HepG2 (cell line): ENCODE data around the gene VPS54. TPM values are rescaled to one million over a fixed set of nuclear protein-coding genes. Genes with fewer than 3 reads are reported as not detected.

ENCODE experiments used
- ARID2 ChIP-seq: sonication (generic); formaldehyde crosslinking; IDR thresholded peaks from 2 replicates; pipeline ENCODE4 v1.8.1; 2022; ENCODE audit warnings: mild to moderate bottlenecking, missing genetic modification reagents, borderline replicate concordance
- DBP ChIP-seq: sonication (generic); formaldehyde crosslinking; IDR thresholded peaks from 2 replicates; pipeline ENCODE4 v1.4.0; 2020; ENCODE audit warnings: missing genetic modification reagents; ENCODE audit errors: not compliant biosample characterization
- ELF1 ChIP-seq: sonication (generic); formaldehyde crosslinking; IDR thresholded peaks from 2 replicates; pipeline ENCODE4 v1.4.0; 2020; ENCODE audit warnings: missing genetic modification reagents
- FOXA1 ChIP-seq, 2 experiments: fragments of 450-650 bp in 1 of 2; sonication (generic) in 1 of 2; formaldehyde crosslinking in 1 of 2; IDR thresholded peaks; 2 replicates each; pipeline versions ENCODE4 v1.4.0 to v1.6.1; 2016 to 2020; ENCODE audit warnings: missing genetic modification reagents in 1 of 2
- FOXO1 ChIP-seq: sonication (generic); formaldehyde crosslinking; IDR thresholded peaks from 2 replicates; pipeline ENCODE4 v1.4.0; 2020; ENCODE audit warnings: missing genetic modification reagents
- GLI4 ChIP-seq: sonication (generic); formaldehyde crosslinking; IDR thresholded peaks from 2 replicates; pipeline ENCODE4 v1.5.1; 2020; ENCODE audit warnings: missing genetic modification reagents, mild to moderate bottlenecking, moderate library complexity, borderline replicate concordance
- LCORL ChIP-seq, 2 experiments: fragments of 450-650 bp in 1 of 2; sonication (generic) in 1 of 2; formaldehyde crosslinking in 1 of 2; IDR thresholded peaks; 2 replicates each; pipeline versions ENCODE4 v1.5.0 to v1.6.1; 2017 to 2020; ENCODE audit warnings: antibody characterized with exemption in 1 of 2, missing genetic modification reagents in 1 of 2
- NCOR1 ChIP-seq: fragments of 200-600 bp; sonication (generic); IDR thresholded peaks from 2 replicates; pipeline ENCODE4 v1.7.0; 2017; ENCODE audit warnings: antibody characterized with exemption, low read length, borderline replicate concordance
- NFAT5 ChIP-seq: sonication (generic); formaldehyde crosslinking; IDR thresholded peaks from 2 replicates; pipeline ENCODE4 v1.4.0; 2020; ENCODE audit warnings: missing genetic modification reagents
- NFATC3 ChIP-seq: sonication (generic); formaldehyde crosslinking; IDR thresholded peaks from 2 replicates; pipeline ENCODE4 v1.5.1; 2020; ENCODE audit warnings: mild to moderate bottlenecking, missing genetic modification reagents
- NFE2L2 ChIP-seq: fragments of 150-350 bp; IDR thresholded peaks from 2 replicates; pipeline ENCODE4 v1.6.1; 2014; ENCODE audit warnings: low read length
- SMYD3 ChIP-seq: sonication (generic); formaldehyde crosslinking; IDR thresholded peaks from 2 replicates; pipeline ENCODE4 v1.8.1; 2023; ENCODE audit warnings: mild to moderate bottlenecking, missing genetic modification reagents
- ZFP1 ChIP-seq: IDR thresholded peaks from 2 replicates; pipeline ENCODE4 v1.6.1; 2016
- ZNF142 ChIP-seq: sonication (generic); formaldehyde crosslinking; IDR thresholded peaks from 2 replicates; pipeline ENCODE4 v1.4.0; 2020; ENCODE audit warnings: missing genetic modification reagents
- ZNF580 ChIP-seq: IDR thresholded peaks from 2 replicates; pipeline ENCODE4 v1.6.1; 2016; ENCODE audit warnings: low read depth, borderline replicate concordance
- polyA plus RNA-seq, 8 experiments: library from polyadenylated mRNA; depleted of rRNA in 3 of 8; stranded (reverse) in 7 of 8; unstranded in 1 of 8; fragments of >200 nt; fragmentation: Illumina TruSeq in 4 of 8; extraction: Trizol in 4 of 8; gene quantifications; 2 replicates each; pipeline versions ENCODE4 v1.2.1 to v1.2.3, GENCODE V29; 2011 to 2016; ENCODE audit warnings: low read depth in 4 of 8, missing spikeins in 1 of 8, mixed read lengths in 1 of 8; ENCODE audit not compliant: insufficient read depth in 1 of 8
- total RNA-seq, 5 experiments: library from RNA; depleted of rRNA; stranded (reverse); fragments of >200 nt; fragmentation: Illumina TruSeq; extraction: Trizol; gene quantifications; 2 replicates each; pipeline ENCODE4 v1.2.3, GENCODE V29; 2016; ENCODE audit warnings: low read depth in 1 of 5

The VPS54 gene
- total and polyA plus RNA-seq, 2 of the 13 experiments (the other 11 are each of a cell fraction or from before 2014, with no cell fraction given): 64.7 to 77.5 TPM

GRCh38 chr2:64024259-64024949 lies 5.2 kb upstream of the VPS54 start (continued):
- no peak for TF ChIP-seq NFAT5 (CRISPR knock-in tag)
- TF ChIP-seq ZNF580: peak; percentile 56; the same call in 1 of the 2 replicates
- TF ChIP-seq FOXO1 (CRISPR knock-in tag): peak; percentile 76; the same call in 1 of the 2 replicates
- TF ChIP-seq SMYD3 (CRISPR knock-in tag): no peak
- TF ChIP-seq FOXA1 (IDR thresholded peaks at IDR 0.05): peak; percentile 83
- TF ChIP-seq FOXA1 (CRISPR knock-in tag; IDR thresholded peaks at IDR 0.05): peak; percentile 89
- TF ChIP-seq ELF1 (CRISPR knock-in tag): no peak
- peak; percentile 100 for TF ChIP-seq NCOR1
- TF ChIP-seq GLI4 (CRISPR knock-in tag): no peak
- TF ChIP-seq ZFP1 (CRISPR knock-in tag): peak; percentile 82; the same call in 1 of the 2 replicates
- peak; percentile 35 for TF ChIP-seq DBP (CRISPR knock-in tag)
- no peak for TF ChIP-seq ARID2 (CRISPR knock-in tag)
- TF ChIP-seq LCORL (IDR thresholded peaks at IDR 0.05): 0 out of 2 replicates have a peak, but pooled peaks have one; percentile 9
- peak; percentile 82 for TF ChIP-seq LCORL (CRISPR knock-in tag; IDR thresholded peaks at IDR 0.05)
- no peak for TF ChIP-seq NFATC3 (CRISPR knock-in tag)
- TF ChIP-seq ZNF142: no peak
- no peak for TF ChIP-seq NFE2L2
